HS-5 (cell line): ENCODE measurements around the gene SORCS2.
"Not testable (repeated sequence)": the region's sequence is repeated elsewhere in the genome, so short reads cannot be mapped to it uniquely, and the experiment has no call there.

Experiments
- DNase-seq: peaks from one replicate; pipeline ENCODE4 v3.0.0-alpha.2; 2012; ENCODE audit warnings: low read depth

SORCS2 gene

GRCh38 chr4:7585768-7586167, 393.4 kb downstream of the SORCS2 start:
- DNase-seq = no peak

- DNase-seq = no peak
These were observed 395.4 kb downstream of the SORCS2 start for GRCh38 chr4:7587433-7588405.

GRCh38 chr4:7590189-7590588, 397.9 kb downstream of the SORCS2 start:
- DNase-seq = no peak

- no peak for DNase-seq
These were observed 398.6 kb downstream of the SORCS2 start for GRCh38 chr4:7590899-7591298.

- no peak for DNase-seq
These were observed 399.2 kb downstream of the SORCS2 start for GRCh38 chr4:7591409-7592053.

- no peak for DNase-seq
These were observed 401.5 kb downstream of the SORCS2 start for GRCh38 chr4:7593646-7594412.

- DNase-seq = no peak
These were observed 403.7 kb downstream of the SORCS2 start for GRCh38 chr4:7595934-7596461.

- no peak for DNase-seq
These were observed 404.7 kb downstream of the SORCS2 start for GRCh38 chr4:7596918-7597606.

GRCh38 chr4:7598939-7599790, 406.8 kb downstream of the SORCS2 start:
- no peak for DNase-seq

GRCh38 chr4:7600247-7600646, 407.9 kb downstream of the SORCS2 start:
- DNase-seq = no peak

- DNase-seq = not testable (repeated sequence)
These were observed 409.8 kb downstream of the SORCS2 start for GRCh38 chr4:7602166-7602565.

- no peak for DNase-seq
These were observed 415.0 kb downstream of the SORCS2 start for GRCh38 chr4:7607156-7607910.

GRCh38 chr4:7608046-7608445, 415.7 kb downstream of the SORCS2 start:
- DNase-seq = no peak

- no peak for DNase-seq
These were observed 417.0 kb downstream of the SORCS2 start for GRCh38 chr4:7609316-7609715.

GRCh38 chr4:7610022-7610670, 417.8 kb downstream of the SORCS2 start:
- no peak for DNase-seq

- DNase-seq = no peak
These were observed 418.5 kb downstream of the SORCS2 start for GRCh38 chr4:7610841-7611240.

- DNase-seq = no peak
These were observed 420.1 kb downstream of the SORCS2 start for GRCh38 chr4:7612311-7612897.

- DNase-seq = no peak
These were observed 422.1 kb downstream of the SORCS2 start for GRCh38 chr4:7614350-7614949.

- DNase-seq = no peak
These were observed 423.9 kb downstream of the SORCS2 start for GRCh38 chr4:7616193-7616592.
